H54 (cell line): ENCODE data around the gene CADPS2.

Experiments used
- DNase-seq: peaks from one replicate; pipeline ENCODE4 v3.0.0; 2011; ENCODE audit warnings: low spot score, mixed read lengths; ENCODE audit not compliant: insufficient read length
- FAIRE-seq: peaks from 3 replicates; lab custom pipeline; 2011; peaks lifted over from hg19 to GRCh38; lab: Jason Lieb, UNC
- POLR2A ChIP-seq: IDR thresholded peaks from 2 replicates; pipeline ENCODE4 v1.6.1; 2011; ENCODE audit warnings: low read depth, mild to moderate bottlenecking, low read length

Gene CADPS2

DNA sequence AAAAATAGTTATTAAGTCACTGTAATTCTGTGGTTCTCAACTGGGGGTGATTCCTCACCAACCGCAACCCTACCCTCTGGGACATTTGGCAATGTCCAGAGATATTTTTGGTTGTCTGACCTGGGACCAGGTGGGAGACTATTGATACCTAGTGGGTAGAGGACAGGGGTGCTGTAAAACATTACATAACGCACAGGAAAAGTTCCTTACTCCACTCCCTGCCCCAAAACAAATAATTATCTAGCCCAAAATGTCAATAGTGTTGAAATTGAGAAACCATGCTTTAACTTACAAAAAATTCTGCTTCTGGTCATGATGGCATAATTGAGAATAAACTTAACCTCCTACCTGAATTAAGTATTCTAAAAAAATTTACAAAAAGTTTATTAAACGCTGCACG, 404.0 kb downstream of the CADPS2 start:
- FAIRE-seq, result no peak
- no peak for TF ChIP-seq POLR2A
- DNase-seq, result no peak

GRCh38 chr7:122470859-122471258, 415.4 kb downstream of the CADPS2 start:
- FAIRE-seq (no peak), DNase-seq (no peak)
- no peak for TF ChIP-seq POLR2A

DNA sequence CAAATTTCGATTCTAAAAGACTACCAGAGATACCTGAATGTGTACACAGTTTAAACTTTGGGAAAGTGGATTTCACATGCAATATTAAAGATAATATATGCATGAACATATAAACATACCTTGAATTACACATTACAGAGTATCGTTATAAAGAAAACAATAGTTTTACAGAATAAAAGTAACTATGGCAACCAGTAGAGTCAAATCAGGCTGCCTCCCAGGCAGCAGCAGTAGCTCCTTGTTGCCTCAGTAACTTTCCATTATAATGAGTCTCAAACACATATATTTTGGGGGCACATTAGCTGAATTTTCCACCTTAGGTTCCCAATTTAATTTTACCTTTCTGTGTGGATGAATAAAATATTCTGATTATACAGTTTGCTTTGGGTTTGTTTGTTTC, 417.3 kb downstream of the CADPS2 start:
- FAIRE-seq (no peak), DNase-seq (no peak)
- TF ChIP-seq POLR2A, result no peak

- no peak for TF ChIP-seq POLR2A
- FAIRE-seq, result no peak
- no peak for DNase-seq
These were observed 418.4 kb downstream of the CADPS2 start for GRCh38 chr7:122467661-122468449.

- DNase-seq (no peak), FAIRE-seq (no peak)
- TF ChIP-seq POLR2A, result no peak
These were observed 421.0 kb downstream of the CADPS2 start for GRCh38 chr7:122465296-122465695.

DNA sequence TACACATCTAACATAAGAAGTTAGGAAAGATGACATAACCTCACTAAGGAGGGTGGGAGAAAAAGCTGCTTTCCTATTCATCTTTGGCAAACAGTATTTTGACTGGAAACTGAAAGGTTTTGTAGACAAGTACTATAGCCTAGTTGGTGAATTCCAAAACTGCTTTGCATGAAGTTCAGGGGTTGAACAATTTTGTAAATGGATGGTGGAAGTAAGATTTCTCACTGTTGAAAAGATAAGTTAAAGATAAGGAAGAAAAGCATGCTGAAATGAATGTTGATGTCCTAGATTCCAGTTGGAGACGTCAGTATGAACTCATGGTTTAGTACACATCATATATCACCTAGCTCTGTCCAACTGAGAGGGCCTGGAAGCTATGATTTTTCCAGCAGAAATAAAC, 422.6 kb downstream of the CADPS2 start:
- TF ChIP-seq POLR2A, result no peak
- DNase-seq (no peak), FAIRE-seq (no peak)

DNA sequence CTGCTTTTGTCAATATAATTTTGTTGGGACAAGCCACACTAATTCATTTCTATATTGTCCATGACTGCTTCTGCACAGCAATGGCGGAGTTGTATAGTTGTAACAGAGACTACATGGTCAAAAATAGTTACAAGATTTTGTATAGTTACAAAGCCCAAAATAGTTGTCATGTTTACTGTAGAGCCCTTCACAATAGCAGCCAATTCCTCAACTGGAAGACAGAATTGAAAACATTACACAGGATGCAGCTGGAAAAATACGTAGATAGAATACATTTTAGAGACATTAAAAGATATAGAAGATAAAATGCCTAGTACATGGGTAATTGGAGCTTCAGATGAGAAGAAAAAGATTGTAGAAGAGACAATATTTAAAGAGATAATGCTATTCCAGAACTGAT, 425.3 kb downstream of the CADPS2 start:
- no peak for TF ChIP-seq POLR2A
- FAIRE-seq (no peak), DNase-seq (no peak)

GRCh38 chr7:122457969-122458368, 428.3 kb downstream of the CADPS2 start:
- no peak for FAIRE-seq

GRCh38 chr7:122457325-122457724, 428.9 kb downstream of the CADPS2 start:
- no peak for TF ChIP-seq POLR2A
- no peak for FAIRE-seq
- DNase-seq, result no peak

More at GRCh38 chr7:122457969-122458368, 428.3 kb downstream of the CADPS2 start:
- no peak for DNase-seq
- no peak for TF ChIP-seq POLR2A

DNA sequence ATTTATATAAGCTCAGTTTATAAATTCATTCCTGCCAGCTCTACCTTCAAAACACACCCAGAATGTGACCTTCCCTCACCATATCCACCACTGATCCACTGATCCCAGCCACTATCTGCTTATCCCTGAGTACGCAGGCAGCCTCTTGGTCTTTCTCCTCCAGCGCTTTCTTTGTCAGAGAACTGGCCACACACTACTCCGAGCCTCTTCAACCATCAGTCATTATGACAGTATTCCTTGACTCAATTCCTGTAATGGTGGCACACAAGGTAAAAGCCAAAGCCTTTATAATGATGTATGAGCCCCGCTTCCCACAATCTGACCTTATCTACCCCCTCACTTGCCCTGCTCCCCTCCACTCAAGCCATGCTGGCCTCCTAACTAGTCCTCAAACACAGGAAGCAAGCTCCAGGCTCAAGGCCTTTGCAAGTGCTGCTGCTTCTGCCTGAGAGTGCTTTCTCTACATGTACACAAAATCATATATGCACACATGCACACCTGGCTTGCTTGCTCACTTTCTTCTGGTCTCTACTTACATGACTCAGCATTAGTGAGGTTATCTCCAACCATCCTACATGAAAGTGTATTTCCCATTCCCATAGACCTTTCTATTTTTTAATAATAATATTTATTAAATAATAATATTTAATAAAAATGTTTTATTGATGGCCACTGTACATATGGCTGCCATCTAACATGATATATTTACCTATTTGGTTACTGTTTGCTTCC, 431.3 kb downstream of the CADPS2 start:
- no peak for DNase-seq
- FAIRE-seq, result no peak
- no peak for TF ChIP-seq POLR2A

- FAIRE-seq, result no peak
- DNase-seq, result no peak
- TF ChIP-seq POLR2A, result no peak
These were observed 432.8 kb downstream of the CADPS2 start for GRCh38 chr7:122453432-122453831.

GRCh38 chr7:122448893-122449589, 437.2 kb downstream of the CADPS2 start:
- no peak for DNase-seq
- TF ChIP-seq POLR2A, result no peak

GRCh38 chr7:122442929-122443328, 443.3 kb downstream of the CADPS2 start:
- TF ChIP-seq POLR2A, result no peak
- FAIRE-seq (no peak), DNase-seq (no peak)

More at GRCh38 chr7:122448893-122449589, 437.2 kb downstream of the CADPS2 start:
- FAIRE-seq, result no peak

GRCh38 chr7:122438492-122438891, 447.8 kb downstream of the CADPS2 start:
- no peak for TF ChIP-seq POLR2A
- FAIRE-seq, result no peak
- DNase-seq, result no peak

DNA sequence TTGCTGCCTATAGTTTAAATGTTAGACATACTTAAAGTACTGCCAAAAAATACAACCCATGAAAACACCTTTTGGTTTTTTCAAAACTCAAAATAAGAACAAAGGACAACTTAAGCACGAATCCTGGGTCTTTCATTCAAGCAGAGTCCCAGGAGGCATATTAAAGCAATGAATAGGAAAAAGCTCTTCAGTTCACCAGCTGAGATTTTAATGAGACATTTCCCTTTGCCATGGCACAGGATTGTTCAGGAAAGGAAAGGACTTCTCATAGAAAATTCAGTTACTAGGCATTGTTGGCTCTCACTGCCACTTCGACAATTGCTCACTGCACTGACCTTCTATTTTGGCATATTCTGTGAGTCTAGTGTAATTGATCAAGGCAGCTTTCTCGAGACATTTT, 448.3 kb downstream of the CADPS2 start:
- FAIRE-seq, result no peak
- TF ChIP-seq POLR2A, result no peak
- no peak for DNase-seq
